ENCODE results near the gene NDUFB5.

Gene NDUFB5

GRCh38 chr3:179606534-179607085 is 2.0 kb downstream of the NDUFB5 start:
- Histone ChIP-seq H3K27ac (no peak overlapping the region), H3K4me3 (no peak overlapping the region)
- DNase-seq (ENCODE audit: low spot score), result no peak
- TF ChIP-seq CTCF (IDR thresholded peaks at IDR 0.05), result no peak

GRCh38 chr3:179608931-179609720 is 4.5 kb downstream of the NDUFB5 start:
- TF ChIP-seq CTCF (IDR thresholded peaks at IDR 0.05), result no peak
- Histone ChIP-seq H3K4me3 (no peak overlapping the region), H3K27ac (no peak overlapping the region)
- no peak for DNase-seq (ENCODE audit: low spot score)

- no peak overlapping the region for H3K4me3 ChIP-seq
- DNase-seq (ENCODE audit: low spot score), result no peak
- no peak for TF ChIP-seq CTCF (IDR thresholded peaks at IDR 0.05)
- no peak overlapping the region for H3K27ac ChIP-seq
These were observed 5.5 kb downstream of the NDUFB5 start for GRCh38 chr3:179610066-179610465.

GRCh38 chr3:179613807-179614206 is 9.2 kb downstream of the NDUFB5 start:
- Histone ChIP-seq H3K4me3 (no peak overlapping the region), H3K27ac (no peak overlapping the region)
- no peak for TF ChIP-seq CTCF (IDR thresholded peaks at IDR 0.05)
- no peak for DNase-seq (ENCODE audit: low spot score)

GRCh38 chr3:179615458-179616173 is 11.0 kb downstream of the NDUFB5 start:
- no peak for DNase-seq (ENCODE audit: low spot score)
- H3K27ac ChIP-seq, result no peak overlapping the region
- TF ChIP-seq CTCF (IDR thresholded peaks at IDR 0.05), result no peak
- no peak overlapping the region for H3K4me3 ChIP-seq

- no peak for TF ChIP-seq CTCF (IDR thresholded peaks at IDR 0.05)
- no peak overlapping the region for H3K4me3 ChIP-seq
- no peak for DNase-seq (ENCODE audit: low spot score)
These were observed 17.4 kb downstream of the NDUFB5 start for GRCh38 chr3:179622023-179622422.

More at GRCh38 chr3:179622023-179622422, 17.4 kb downstream of the NDUFB5 start:
- H3K27ac ChIP-seq, result no peak overlapping the region
